Glutamatergic neuron (in vitro differentiated cells): Measurements from ENCODE around the gene ATP9B. TPM values are rescaled to one million over a fixed set of nuclear protein-coding genes. Genes with fewer than 3 reads are reported as not detected.
A peak's percentile ranks its signal among the peaks of the same experiment; 100 is the strongest.

Source experiments
- DNase-seq: peaks from one replicate; pipeline ENCODE4 v3.0.0; 2022
- H3K27ac Mint-ChIP-seq: one replicate; pipeline ENCODE4 v1.8.0; 2020; ENCODE audit warnings: mild to moderate bottlenecking, mixed read lengths, inconsistent platforms; ENCODE audit not compliant: unreplicated experiment
- H3K27me3 Mint-ChIP-seq: one replicate; pipeline ENCODE4 v1.8.0; 2020; ENCODE audit warnings: mild to moderate bottlenecking, moderate library complexity, mixed read lengths, inconsistent platforms; ENCODE audit not compliant: unreplicated experiment
- H3K36me3 Mint-ChIP-seq: one replicate; pipeline ENCODE4 v1.8.0; 2020; ENCODE audit warnings: mild to moderate bottlenecking, mixed read lengths, inconsistent platforms; ENCODE audit not compliant: unreplicated experiment
- H3K4me1 Mint-ChIP-seq: one replicate; pipeline ENCODE4 v1.8.0; 2020; ENCODE audit warnings: mild to moderate bottlenecking, low read depth, mixed read lengths, inconsistent platforms; ENCODE audit not compliant: unreplicated experiment
- H3K4me3 Mint-ChIP-seq: one replicate; pipeline ENCODE4 v1.8.0; 2020; ENCODE audit warnings: mild to moderate bottlenecking, mixed read lengths, inconsistent platforms; ENCODE audit not compliant: unreplicated experiment
- H3K9me3 Mint-ChIP-seq: one replicate; pipeline ENCODE4 v1.8.0; 2020; ENCODE audit warnings: mild to moderate bottlenecking, moderate library complexity, mixed read lengths, inconsistent platforms; ENCODE audit not compliant: unreplicated experiment
- total RNA-seq: library from RNA; stranded (reverse); fragmentation: NEBNext Ultra II Directional; extraction: Animal tissue kit (Norgen Biotek cat#: 25700); gene quantifications from one replicate; pipeline ENCODE4 v1.2.1, GENCODE V29; 2021; ENCODE audit not compliant: unreplicated experiment
- TF ChIP-seq, protein P1 (sequence below): fragments of 200-600 bp; sonication (generic); IDR thresholded peaks from one replicate; pipeline ENCODE4 v1.5.0; 2021; ENCODE audit not compliant: partially characterized antibody, unreplicated experiment

Gene ATP9B
- total RNA-seq, 1 donor from 2014 or later, result 62.6 TPM

- Mint-ChIP-seq H3K27me3 (no peaks in the 10 kb centered on the region), H3K36me3 (no peaks in the 10 kb centered on the region), H3K9me3 (peaks cover 5% of the 10 kb centered on the region), H3K4me3 (peak overlapping the region; percentile 64), H3K4me1 (peaks cover 18% of the 10 kb centered on the region), H3K27ac (no peak overlapping the region)
- TF ChIP-seq, protein P1, sequence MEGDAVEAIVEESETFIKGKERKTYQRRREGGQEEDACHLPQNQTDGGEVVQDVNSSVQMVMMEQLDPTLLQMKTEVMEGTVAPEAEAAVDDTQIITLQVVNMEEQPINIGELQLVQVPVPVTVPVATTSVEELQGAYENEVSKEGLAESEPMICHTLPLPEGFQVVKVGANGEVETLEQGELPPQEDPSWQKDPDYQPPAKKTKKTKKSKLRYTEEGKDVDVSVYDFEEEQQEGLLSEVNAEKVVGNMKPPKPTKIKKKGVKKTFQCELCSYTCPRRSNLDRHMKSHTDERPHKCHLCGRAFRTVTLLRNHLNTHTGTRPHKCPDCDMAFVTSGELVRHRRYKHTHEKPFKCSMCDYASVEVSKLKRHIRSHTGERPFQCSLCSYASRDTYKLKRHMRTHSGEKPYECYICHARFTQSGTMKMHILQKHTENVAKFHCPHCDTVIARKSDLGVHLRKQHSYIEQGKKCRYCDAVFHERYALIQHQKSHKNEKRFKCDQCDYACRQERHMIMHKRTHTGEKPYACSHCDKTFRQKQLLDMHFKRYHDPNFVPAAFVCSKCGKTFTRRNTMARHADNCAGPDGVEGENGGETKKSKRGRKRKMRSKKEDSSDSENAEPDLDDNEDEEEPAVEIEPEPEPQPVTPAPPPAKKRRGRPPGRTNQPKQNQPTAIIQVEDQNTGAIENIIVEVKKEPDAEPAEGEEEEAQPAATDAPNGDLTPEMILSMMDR, result no peak
- DNase-seq, result peak; percentile 28
Observed at GRCh38 chr18:79399275-79400081, 330.3 kb downstream of the ATP9B start.

- peak; percentile 30 for DNase-seq
- TF ChIP-seq, protein P1, result no peak
- Mint-ChIP-seq H3K36me3 (no peaks in the 10 kb centered on the region), H3K9me3 (peaks cover 4% of the 10 kb centered on the region), H3K27ac (no peak overlapping the region), H3K4me3 (no peak overlapping the region), H3K27me3 (no peaks in the 10 kb centered on the region), H3K4me1 (peaks cover 21% of the 10 kb centered on the region)
Observed at GRCh38 chr18:79400091-79400590, 330.9 kb downstream of the ATP9B start.

GRCh38 chr18:79400591-79401381, 331.6 kb downstream of the ATP9B start:
- peaks cover 4% of the 10 kb centered on the region for H3K9me3 Mint-ChIP-seq
- no peaks in the 10 kb centered on the region for H3K36me3 Mint-ChIP-seq
- H3K27ac Mint-ChIP-seq, result no peak overlapping the region
- H3K4me1 Mint-ChIP-seq, result peaks cover 21% of the 10 kb centered on the region
- DNase-seq, result peak; percentile 33
- H3K4me3 Mint-ChIP-seq, result peak overlapping the region; percentile 81
- H3K27me3 Mint-ChIP-seq, result no peaks in the 10 kb centered on the region
- TF ChIP-seq, protein P1, result no peak

- TF ChIP-seq, protein P1, result no peak
- Mint-ChIP-seq H3K27ac (no peak overlapping the region), H3K9me3 (peaks cover 5% of the 10 kb centered on the region), H3K4me1 (peaks cover 22% of the 10 kb centered on the region), H3K36me3 (no peaks in the 10 kb centered on the region), H3K27me3 (peaks cover 4% of the 10 kb centered on the region), H3K4me3 (peak overlapping the region; percentile 81)
- DNase-seq, result peak; percentile 14
Observed at GRCh38 chr18:79401494-79402208, 332.5 kb downstream of the ATP9B start.
